Subcutaneous adipose tissue (tissue), 4 donors: ENCODE data around the gene ERVW-1. TPM values are rescaled to one million over a fixed set of nuclear protein-coding genes. Genes with fewer than 3 reads are reported as not detected.

Experiments
- CTCF ChIP-seq: fragments of 450-650 bp; IDR thresholded peaks from one replicate; pipeline ENCODE4 v1.5.1; 2016; ENCODE audit warnings: low read depth, mild to moderate bottlenecking, control low read depth, antibody characterized with exemption, moderate library complexity
- total RNA-seq, 4 donors: library from RNA; depleted of rRNA; stranded (reverse); fragments of >200 nt; gene quantifications; one replicate each; pipeline ENCODE4 v1.1.0, GENCODE V29; 2016

The ERVW-1 gene
- total RNA-seq, 4 donors from 2014 or later: not detected

DNA sequence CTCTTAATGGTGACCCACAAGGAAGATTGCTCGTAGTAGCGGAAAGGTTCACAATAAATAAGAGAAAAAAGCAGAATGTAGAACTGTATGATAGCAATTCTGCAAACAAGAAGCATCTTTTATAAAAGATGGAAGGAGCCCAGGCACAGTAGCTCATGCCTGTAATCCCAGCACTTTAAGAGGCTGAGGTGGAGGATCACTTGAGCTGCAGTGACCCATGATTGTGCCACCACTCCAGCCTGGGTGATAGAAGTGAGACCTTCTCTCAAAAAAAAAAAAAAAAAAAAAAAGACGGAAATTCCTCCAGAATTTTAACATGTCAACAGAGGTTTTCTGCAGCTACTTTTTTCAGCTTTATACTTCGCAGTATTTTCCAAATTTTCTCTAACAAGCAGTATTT is 17.2 kb downstream of the ERVW-1 start:
- no peak for TF ChIP-seq CTCF

GRCh38 chr7:92460109-92460508 is 17.6 kb downstream of the ERVW-1 start:
- TF ChIP-seq CTCF: no peak

GRCh38 chr7:92456236-92456635 is 21.5 kb downstream of the ERVW-1 start:
- no peak for TF ChIP-seq CTCF

DNA sequence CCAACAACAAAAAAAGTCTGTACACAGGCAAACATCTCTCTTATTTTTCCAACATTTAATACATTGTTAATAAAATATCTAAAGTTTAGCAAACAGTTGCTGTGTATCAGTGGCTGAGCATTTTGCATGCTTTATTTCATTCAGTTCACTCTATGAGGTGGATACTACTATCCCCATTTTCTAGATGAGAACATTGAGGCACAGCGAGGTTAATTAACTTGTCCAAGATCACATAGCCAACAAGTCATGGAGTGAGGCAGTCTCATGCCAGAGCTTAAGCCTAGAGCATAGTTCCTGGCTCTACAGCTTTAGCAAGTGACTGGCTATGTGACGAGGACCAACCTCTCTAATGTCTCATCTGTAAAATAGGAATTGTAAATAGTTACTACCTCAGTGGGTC is 26.1 kb downstream of the ERVW-1 start:
- TF ChIP-seq CTCF: no peak

DNA sequence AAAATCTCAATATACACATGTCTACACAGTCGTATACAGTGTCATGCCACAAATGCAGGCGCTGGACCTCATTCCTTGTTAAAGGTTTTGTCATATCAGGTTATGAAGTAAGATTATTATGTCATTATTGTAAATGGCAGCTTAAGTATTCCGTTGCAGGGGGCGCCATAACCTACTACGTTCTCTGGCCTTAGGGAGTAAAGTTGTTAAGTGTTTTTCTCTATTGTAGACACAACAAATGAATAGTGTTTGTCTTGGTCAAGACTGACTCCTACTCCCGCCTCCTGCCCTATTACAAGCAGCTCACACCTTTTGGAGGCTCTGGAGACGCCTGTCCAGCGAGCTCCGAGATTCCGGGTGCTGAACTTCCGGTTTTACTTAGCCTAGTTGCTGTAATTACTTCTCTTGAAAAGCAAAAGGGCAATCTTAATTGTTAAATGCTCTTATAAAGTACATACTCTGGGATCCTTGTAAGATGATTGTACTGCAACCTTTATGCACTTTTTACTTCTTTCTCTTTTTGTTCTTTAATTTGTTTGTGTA is 29.5 kb downstream of the ERVW-1 start:
- TF ChIP-seq CTCF: no peak

GRCh38 chr7:92447345-92448204 is 30.2 kb downstream of the ERVW-1 start, which contains the start of gene GATAD1:
Gene GATAD1 (plus strand): TSS chr7:92447482. CDS start chr7:92447730, 248 bp downstream.
- no peak for TF ChIP-seq CTCF

DNA sequence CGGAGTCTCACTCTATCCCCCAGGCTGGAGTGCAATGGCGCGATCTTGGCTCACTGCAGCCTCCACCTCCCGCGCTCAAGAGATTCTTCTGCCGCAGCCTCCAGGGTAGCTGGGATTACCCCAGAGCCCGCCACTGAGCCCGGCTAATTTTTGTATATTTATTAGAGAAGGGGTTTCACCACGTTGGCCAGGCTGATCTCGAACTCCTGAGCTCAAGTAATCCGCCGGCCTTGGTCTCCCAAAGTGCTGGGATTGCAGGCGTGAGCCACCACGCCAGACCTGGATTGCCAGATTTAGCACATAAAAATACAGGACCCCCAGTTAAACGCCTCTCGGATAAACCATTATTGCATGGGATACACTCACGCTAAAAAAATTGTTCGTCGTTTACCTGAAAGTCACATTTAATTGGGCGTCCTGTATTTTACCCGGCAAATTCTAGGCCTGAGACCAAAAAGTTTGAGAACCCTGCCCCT is 30.8 kb downstream of the ERVW-1 start:
- TF ChIP-seq CTCF: no peak
